Vagina (tissue), 2 donors: Measurements from ENCODE around the gene RPL14.

Experiments used
- POLR2A ChIP-seq, 2 donors: fragments of 450-650 bp; IDR thresholded peaks; one replicate each; pipeline ENCODE4 v1.6.1; 2017; ENCODE audit warnings: antibody characterized with exemption in 2 of 2, mild to moderate bottlenecking in 2 of 2, moderate library complexity in 2 of 2
- TF ChIP-seq, protein P1 (sequence below), 3 experiments: fragments of 450-650 bp in 2 of 3; fragments of 200-600 bp in 1 of 3; sonication (generic) in 1 of 3; IDR thresholded peaks; one replicate each; pipeline ENCODE4 v1.5.1; 2017 to 2019; ENCODE audit warnings: antibody characterized with exemption in 3 of 3, mild to moderate bottlenecking in 2 of 3, moderate library complexity in 2 of 3

DNA sequence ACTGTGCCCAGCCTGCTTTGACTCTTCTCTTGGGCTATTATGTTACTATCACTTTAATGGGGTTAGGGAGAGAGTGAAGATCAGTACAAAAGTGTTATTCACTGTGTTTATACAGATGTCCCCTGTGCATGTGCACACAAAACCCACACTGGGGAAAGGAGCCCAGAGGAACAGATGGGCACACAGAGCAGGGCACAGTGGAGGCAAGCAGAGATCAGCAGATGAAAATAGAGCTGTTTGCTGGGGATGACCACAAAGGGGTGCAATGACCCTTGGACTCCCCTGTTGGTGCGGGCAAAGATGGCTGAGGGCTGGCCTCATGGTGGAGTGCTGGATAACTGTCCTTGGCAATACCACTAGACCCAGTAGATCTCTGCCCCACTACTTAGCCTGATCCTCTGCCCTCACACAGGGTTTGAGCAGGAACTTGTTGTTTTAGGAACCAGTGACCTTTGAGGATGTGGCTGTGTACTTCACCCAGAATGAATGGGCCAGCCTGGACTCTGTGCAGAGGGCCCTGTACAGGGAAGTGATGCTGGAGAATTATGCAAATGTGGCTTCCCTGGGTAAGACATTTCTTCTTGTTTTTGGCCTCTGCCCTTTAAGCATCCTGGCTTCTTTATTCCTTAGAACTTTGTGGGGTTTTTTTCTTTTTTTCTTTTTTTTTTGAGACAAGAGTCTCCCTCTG lies 54.0 kb downstream of the RPL14 start:
- TF ChIP-seq, protein P1, sequence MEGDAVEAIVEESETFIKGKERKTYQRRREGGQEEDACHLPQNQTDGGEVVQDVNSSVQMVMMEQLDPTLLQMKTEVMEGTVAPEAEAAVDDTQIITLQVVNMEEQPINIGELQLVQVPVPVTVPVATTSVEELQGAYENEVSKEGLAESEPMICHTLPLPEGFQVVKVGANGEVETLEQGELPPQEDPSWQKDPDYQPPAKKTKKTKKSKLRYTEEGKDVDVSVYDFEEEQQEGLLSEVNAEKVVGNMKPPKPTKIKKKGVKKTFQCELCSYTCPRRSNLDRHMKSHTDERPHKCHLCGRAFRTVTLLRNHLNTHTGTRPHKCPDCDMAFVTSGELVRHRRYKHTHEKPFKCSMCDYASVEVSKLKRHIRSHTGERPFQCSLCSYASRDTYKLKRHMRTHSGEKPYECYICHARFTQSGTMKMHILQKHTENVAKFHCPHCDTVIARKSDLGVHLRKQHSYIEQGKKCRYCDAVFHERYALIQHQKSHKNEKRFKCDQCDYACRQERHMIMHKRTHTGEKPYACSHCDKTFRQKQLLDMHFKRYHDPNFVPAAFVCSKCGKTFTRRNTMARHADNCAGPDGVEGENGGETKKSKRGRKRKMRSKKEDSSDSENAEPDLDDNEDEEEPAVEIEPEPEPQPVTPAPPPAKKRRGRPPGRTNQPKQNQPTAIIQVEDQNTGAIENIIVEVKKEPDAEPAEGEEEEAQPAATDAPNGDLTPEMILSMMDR (IDR thresholded peaks at IDR 0.05) = no peak
- TF ChIP-seq POLR2A (IDR thresholded peaks at IDR 0.05) = no peak
